Measurements from ENCODE around the gene RTL10.

DNA sequence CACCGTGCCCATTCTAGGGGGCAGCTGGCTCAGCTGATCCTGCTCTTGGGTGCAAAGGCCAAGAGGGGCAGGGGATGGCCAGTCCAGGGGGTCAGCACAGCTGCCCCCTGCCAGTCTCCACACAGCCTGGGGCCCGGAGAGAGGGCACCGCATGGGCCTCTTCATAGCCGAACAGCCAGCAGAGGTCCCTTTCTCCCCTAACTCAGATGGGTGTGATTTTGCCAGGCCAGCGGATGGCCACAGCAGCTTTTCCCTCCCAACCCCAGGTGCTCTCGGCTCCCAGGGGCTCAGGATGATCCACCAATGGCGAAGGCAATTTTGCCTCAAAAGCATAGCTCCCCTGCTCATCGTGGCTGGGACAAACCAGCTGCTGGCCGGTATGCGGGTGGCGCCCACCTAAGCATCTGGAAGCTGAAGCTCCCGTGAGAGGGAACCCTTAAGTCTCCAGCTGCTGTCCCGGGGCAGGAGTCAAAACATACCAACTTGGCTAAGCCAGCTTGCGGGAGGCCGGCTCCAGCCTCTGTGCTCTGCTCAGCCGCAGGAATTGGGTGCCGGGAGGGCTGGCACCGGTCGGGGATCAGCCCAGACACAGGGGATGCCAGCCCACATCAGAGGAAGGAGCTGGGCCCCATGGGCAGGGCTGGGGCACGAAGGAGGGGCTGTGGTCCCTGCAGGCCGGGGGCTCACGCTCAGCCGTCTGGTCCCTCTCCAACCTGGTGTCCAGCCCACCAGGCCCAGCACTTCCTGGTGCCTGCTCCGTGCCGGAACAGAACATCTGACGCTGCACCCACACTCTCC lies 30.5 kb upstream of the RTL10 start:
- TF ChIP-seq MAX (IDR thresholded peaks at IDR 0.05) (no peak), RCOR1 (IDR thresholded peaks at IDR 0.05; ENCODE audit: low read depth, low read length) (no peak), POLR2A (IDR thresholded peaks at IDR 0.05; ENCODE audit: low read length) (no peak), SREBF2 (IDR thresholded peaks at IDR 0.05) (no peak), CTCF (IDR thresholded peaks at IDR 0.05) (no peak), REST (IDR thresholded peaks at IDR 0.05) (no peak), SMC3 (IDR thresholded peaks at IDR 0.05) (no peak), PHF8 (IDR thresholded peaks at IDR 0.05; ENCODE audit: borderline replicate concordance, low read depth) (no peak), FOSB (CRISPR knock-in tag; IDR thresholded peaks at IDR 0.05) (no peak), RAD21 (conservative IDR thresholded peaks at IDR 0.05 in 1 of 2, IDR thresholded peaks at IDR 0.05 in 1 of 2) (no peak), PBX3 (IDR thresholded peaks at IDR 0.05) (no peak)
- TF ChIP-seq, protein P1, sequence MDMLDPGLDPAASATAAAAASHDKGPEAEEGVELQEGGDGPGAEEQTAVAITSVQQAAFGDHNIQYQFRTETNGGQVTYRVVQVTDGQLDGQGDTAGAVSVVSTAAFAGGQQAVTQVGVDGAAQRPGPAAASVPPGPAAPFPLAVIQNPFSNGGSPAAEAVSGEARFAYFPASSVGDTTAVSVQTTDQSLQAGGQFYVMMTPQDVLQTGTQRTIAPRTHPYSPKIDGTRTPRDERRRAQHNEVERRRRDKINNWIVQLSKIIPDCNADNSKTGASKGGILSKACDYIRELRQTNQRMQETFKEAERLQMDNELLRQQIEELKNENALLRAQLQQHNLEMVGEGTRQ (IDR thresholded peaks at IDR 0.05) = no peak
